Measurements from ENCODE around the gene DYNLT1.
"Not testable (repeated sequence)": the region's sequence is repeated elsewhere in the genome, so short reads cannot be mapped to it uniquely, and the experiment has no call there.

DYNLT1 gene

DNA sequence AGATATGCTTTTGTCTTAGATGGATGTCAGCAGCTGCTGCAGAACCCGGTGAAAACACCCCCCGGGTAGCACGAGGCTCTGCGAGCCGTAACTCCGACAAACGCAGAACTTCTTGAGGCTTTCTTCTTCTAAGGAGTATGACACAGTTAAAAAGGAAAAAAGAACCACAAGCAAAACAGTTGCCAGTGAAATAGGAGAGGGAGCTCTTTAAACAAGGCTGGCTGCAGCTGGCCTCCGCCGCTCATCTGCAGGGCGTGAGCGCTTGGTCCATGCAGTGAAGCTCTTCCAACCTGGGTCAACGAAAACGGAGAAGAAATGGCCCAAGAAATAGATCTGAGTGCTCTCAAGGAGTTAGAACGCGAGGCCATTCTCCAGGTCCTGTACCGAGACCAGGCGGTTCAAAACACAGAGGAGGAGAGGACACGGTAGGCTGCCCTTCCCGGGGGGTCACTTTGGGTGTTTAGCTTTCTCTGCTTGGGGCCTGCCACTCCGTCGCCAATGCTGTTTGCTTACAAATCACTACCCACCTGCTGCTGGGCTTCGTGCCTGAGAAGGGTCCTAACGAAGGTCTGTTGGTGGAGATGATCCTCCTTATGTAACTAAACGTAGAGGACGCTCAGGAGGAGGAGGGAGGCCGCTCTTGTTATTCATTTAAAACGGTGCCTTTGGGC lies 18.5 kb upstream of the DYNLT1 start:
- DNase-seq = no peak

- DNase-seq = no peak
These were observed 18.0 kb upstream of the DYNLT1 start for GRCh38 chr6:158662607-158662953.

- no peak for DNase-seq
These were observed 16.7 kb upstream of the DYNLT1 start for GRCh38 chr6:158661156-158661685.

GRCh38 chr6:158660333-158660754 lies 15.8 kb upstream of the DYNLT1 start:
- no peak for DNase-seq

DNA sequence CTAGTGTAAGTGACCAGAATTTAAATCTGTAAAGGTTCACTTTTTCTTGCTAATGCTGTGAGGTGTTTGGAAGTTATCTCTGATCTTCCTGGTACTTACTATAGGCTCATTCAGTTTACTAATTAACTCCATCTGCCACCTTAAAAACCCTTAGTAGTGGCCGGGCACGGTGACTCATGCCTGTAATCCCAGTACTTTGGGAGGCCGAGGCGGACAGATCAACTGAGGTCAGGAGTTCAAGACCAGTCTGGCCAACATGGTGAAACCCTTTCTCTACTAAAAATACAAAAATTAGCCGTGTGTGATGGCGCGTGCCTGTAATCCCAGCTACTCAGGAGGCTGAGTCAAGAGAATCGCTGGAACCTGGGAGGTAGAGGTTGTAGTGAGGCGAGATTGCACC lies 12.4 kb upstream of the DYNLT1 start:
- not testable (repeated sequence) for DNase-seq

GRCh38 chr6:158655569-158656450 lies 11.3 kb upstream of the DYNLT1 start:
- no peak for DNase-seq

GRCh38 chr6:158654960-158655489 lies 10.5 kb upstream of the DYNLT1 start:
- no peak for DNase-seq

DNA sequence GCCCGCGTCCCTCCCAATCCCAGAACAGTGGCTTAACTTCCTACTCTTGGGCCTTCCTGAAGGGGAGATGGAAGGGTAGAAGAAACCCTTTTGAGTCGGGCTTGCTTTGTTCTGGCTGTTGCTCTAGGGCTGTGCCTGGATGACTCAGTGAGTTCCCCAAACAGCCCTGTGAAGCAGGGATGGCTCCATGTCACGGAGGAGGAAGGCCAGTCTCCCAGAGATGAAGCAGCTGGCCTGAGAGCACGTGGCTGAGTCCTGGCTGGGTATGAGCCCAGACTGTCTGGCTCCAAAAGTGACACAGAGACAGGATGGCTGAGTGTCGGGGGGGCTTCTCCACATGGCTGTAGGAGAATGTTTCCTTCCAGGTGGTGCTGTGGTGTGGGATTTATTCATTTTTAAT lies 10.0 kb upstream of the DYNLT1 start:
- DNase-seq = no peak

- peak; percentile 90 for DNase-seq
These were observed 9.2 kb upstream of the DYNLT1 start for GRCh38 chr6:158653577-158654354.

DNA sequence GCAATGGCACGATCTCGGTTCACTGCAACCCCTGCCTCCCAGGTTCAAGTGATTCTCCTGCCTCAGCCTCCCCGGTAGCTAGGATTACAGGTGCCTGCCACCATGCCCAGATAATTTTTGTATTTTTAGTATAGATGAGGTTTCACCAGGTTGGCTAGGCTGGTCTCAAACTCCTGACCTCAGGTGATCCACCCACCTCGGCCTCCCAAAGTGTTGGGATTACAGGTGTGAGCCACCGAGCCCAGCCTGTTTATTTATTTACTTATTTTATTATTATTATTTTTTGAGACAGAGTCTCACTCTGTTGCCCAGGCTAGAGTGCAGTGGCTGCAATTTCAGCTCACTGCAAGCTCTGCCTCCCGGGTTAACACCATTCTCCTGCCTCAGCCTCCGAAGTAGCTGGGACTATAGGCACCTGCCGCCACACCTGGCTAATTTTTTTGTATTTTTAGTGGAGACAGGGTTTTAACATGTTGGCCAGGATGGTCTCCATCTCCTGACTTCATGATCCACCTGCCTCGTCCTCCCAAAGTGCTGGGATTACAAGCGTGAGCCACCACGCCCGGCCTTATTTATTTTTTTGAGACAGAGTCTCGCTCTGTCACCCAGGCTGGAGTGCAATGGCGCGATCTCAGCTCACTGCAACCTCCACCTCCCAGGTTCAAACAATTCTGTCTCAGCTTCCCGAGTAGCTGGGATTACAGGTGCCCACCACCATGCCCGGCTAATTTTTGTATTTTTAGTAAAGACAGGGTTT lies 7.6 kb upstream of the DYNLT1 start:
- not testable (repeated sequence) for DNase-seq

GRCh38 chr6:158649289-158650143 lies 5.0 kb upstream of the DYNLT1 start, which contains the start of gene SYTL3:
SYTL3 (plus strand) TSS chr6:158650054; CDS start chr6:158663269, 13,215 bp downstream.
- DNase-seq = peak; percentile 84

DNA sequence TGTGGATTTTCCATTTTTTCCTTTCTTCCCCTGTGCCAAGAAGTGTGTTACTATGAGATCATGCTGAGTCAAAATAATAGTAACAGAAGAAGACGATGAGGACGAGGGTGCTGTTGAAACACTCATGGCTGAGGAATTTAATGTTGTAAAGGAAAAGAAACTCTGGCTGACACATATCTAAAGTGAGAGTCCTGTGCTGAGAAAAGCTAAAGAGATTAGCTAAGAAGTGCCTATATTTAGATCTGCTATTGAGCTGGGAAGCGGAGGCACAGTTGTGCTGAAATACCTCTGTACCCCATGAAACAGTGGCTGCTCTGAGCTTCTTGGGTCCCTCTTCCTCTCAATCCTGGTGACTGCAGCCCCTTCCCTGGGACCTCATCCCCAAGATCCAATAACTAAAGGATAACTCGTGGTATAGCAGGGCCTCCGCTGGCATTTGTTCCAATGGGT lies 4.2 kb upstream of the DYNLT1 start:
- DNase-seq = peak; percentile 16

GRCh38 chr6:158647501-158647900 lies 3.0 kb upstream of the DYNLT1 start:
- DNase-seq = no peak

DNA sequence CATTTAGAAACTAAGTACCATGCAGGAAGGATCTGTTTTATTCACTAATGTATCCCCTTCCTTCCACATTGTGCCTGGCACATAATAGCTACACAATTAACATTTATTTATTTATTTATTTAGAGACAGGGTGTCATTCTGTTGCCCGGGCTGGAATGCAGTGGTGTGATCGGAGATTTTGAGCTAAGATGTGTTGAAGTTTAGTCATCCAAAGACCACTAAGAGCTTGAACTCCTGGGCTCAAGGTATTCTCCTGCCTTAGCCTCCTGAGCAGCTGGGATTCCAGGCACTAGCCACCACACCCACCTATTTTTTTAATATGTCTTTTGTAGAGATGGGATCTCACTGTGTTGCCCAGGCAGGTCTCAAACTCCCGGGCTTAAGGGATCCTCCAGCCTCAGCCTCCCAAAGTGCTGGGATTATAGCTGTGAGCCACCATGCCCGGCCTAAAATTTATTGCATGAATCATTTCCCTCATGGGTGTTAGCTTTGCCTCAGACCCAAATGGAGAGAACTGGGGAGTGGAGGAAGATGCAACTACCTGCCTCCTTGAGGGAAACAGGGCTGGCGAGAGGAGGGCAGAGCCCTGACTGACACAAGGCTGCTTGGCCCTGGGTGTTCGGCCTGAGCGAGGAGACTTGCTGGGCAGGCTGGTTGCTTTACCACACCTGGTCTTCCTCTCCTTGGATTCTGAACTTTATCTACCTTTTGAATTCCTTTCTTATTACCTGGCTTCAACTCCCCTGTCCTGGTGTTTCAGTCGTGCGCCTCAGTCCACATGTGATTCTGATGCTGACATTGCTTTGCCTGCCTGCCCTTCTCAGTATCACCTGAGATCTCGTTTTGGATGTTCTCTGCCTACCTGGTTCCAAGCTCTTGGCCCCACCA lies 1.7 kb upstream of the DYNLT1 start:
- no peak for DNase-seq

DNA sequence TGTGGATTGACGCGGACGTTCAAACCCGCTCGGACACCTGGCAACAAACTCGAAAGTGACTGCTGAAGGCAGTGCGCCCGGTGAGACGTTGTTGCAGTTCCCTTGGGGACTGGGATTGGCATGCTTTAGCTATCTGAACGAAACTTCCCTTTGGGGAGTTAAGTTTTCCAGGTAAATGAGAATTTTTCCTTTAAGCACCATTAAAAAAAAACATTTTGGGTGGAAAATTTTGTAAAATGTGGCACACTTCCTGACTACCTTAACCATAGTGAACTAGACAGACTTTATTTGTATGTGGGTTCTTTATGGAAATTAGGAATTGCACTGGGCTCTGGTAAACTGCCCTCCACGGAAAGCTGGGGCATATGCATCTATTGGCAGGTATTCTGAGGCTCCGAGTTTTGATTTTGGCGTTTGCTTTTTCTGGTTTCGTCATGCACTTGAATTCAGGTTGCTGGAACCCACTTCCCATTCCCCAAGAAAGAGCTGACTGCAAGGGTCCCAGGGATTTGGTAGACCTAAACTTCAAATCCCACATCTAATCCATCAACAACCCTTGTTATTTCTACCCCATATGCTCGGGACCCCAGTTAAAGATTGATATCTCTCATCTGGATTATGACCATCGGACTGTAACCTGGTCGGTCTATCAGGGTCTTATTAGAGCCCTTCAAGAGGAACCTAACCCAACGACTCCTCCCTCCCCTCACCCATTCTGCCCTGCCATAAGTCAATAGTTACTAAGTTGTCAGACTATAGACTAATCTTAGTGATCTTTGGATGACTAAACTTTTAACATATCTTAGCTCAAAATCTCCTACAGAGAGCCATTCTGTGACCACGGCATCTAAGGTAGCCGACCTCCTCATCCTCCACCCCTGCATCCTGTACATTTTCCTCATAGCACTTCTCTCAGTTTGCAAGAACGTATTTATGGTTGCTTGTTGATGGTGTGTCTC lies 800 bp upstream of the DYNLT1 start:
- peak; percentile 18 for DNase-seq

- no peak for DNase-seq
These were observed 710 bp downstream of the DYNLT1 start for GRCh38 chr6:158643836-158644230.

GRCh38 chr6:158642097-158642601 lies 2.4 kb downstream of the DYNLT1 start:
- DNase-seq = no peak

- DNase-seq = no peak
These were observed 4.0 kb downstream of the DYNLT1 start for GRCh38 chr6:158640519-158640918.

DNA sequence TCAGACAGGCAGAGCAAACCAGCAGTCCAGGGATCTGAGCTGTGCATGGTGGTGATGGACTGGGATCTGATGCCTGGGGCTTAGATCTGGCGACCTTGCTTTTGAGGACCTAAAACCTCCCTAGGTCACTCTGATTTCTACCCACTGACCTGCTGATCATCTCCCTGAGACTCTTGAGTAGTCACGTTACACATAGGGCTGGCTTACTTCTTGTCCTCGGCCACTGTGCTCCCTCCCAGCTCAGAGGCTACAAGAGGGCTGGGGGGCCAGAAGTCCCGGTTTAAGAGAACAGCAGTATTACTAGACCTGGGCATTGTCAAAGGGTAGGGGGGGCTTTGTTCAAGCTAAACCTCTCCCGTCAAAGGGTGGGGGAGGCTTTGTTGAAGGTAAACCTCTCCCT lies 5.5 kb downstream of the DYNLT1 start:
- DNase-seq = no peak
